ENCODE data around the gene GALNS.
A peak's percentile ranks its signal among the peaks of the same experiment; 100 is the strongest.
"Not testable (repeated sequence)": the region's sequence is repeated elsewhere in the genome, so short reads cannot be mapped to it uniquely, and the experiment has no call there.

Gene GALNS, protein sequence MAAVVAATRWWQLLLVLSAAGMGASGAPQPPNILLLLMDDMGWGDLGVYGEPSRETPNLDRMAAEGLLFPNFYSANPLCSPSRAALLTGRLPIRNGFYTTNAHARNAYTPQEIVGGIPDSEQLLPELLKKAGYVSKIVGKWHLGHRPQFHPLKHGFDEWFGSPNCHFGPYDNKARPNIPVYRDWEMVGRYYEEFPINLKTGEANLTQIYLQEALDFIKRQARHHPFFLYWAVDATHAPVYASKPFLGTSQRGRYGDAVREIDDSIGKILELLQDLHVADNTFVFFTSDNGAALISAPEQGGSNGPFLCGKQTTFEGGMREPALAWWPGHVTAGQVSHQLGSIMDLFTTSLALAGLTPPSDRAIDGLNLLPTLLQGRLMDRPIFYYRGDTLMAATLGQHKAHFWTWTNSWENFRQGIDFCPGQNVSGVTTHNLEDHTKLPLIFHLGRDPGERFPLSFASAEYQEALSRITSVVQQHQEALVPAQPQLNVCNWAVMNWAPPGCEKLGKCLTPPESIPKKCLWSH

GRCh38 chr16:88856828-88857727 is at the start of gene GALNS, which contains the start of gene TRAPPC2L:
Gene GALNS (minus strand): TSS chr16:88856947. CDS start chr16:88856877, 70 bp downstream.
Gene TRAPPC2L (plus strand): TSS chr16:88857127. CDS start chr16:88857151, 24 bp downstream.
- peak; percentile 97 to 99 for DNase-seq (ENCODE audit: low read depth in 2 of 2)

DNA sequence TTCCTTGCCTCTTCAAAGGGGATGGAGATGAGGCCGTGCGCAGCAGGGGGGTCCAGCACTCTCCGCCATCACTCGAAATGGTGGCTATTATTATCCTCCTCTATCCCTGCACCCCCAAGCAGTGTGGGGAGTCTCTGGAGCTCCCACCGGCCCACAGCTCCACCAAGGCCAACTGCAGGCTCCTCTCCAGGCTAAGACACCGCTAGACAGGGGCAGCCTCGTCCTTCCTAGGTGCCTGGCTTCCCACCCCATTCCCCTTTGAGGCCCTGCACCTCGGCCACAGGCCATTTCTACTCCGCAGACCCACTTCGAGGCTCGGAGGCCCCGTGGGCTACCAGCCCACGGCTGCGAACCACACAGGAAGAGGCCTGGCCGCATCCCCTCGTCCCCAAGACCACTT is 49.3 kb upstream of the GALNS start:
- DNase-seq (ENCODE audit: low read depth in 2 of 2), result no peak

GRCh38 chr16:88905563-88905962 is 48.8 kb upstream of the GALNS start:
- DNase-seq (ENCODE audit: low read depth in 2 of 2), result peak in 1 of 2 experiments; percentile 10

DNA sequence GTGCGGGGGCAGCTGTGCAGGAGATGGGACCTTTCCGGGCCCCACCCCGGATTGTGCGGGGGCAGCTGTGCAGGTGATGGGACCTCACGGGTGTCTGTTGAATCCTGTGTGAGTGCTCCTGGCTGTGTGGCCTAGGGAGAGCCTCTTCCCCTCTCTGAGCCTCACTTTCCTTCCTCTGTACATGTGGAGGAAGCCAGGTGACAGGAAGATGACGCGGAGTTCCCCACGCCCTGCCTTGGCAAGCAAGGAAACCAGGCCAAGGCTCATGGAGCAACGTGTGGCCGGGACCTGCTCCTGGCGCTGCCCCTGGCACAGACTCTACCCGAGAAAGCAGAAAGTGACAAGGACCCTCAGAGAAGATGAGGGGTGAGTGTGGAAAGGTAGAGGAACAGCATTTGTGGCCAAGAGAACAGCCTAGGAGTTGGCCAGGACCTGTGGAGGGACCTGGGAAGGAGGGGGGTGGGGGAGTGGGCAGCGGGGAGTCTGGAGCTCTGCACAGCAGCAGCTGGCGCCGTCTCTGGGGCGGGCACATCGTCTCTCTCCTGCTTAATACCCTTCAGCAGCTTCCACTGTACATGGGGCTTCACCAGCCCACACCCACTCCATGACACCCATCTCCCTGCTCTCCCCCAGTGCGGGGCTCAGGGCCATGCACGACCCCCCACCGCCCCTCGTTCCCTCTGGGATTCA is 48.1 kb upstream of the GALNS start:
- no peak for DNase-seq (ENCODE audit: low read depth in 2 of 2)

DNA sequence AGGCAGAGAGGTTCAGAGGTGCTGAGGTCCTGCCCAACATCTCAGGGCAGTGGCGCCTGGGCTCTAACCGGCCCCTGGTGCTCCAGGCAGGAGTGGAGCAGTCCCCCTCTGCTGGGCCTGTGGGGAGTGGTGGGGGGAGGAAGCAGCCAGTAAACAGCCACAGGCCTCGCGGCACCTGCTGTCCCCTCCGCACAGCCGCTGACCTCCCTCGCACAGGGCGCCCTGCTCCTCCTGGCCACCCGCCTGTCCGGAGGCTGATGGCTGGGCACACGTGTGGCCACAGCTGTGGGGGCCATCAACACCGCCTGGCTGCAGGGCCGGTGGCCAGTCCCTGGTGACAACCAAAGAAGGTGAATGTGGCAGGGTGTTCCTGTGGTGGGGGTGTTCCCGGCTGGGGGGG is 46.5 kb upstream of the GALNS start:
- no peak for DNase-seq (ENCODE audit: low read depth in 2 of 2)

- no peak for DNase-seq (ENCODE audit: low read depth in 2 of 2)
These were observed 46.0 kb upstream of the GALNS start for GRCh38 chr16:88902744-88903143.

GRCh38 chr16:88901718-88902337 is 45.1 kb upstream of the GALNS start:
- DNase-seq (ENCODE audit: low read depth in 2 of 2), result no peak

- DNase-seq (ENCODE audit: low read depth in 2 of 2), result no peak
These were observed 43.9 kb upstream of the GALNS start for GRCh38 chr16:88900662-88901052.

GRCh38 chr16:88899901-88900661 is 43.3 kb upstream of the GALNS start:
- no peak for DNase-seq (ENCODE audit: low read depth in 2 of 2)

- no peak for DNase-seq (ENCODE audit: low read depth in 2 of 2)
These were observed 41.1 kb upstream of the GALNS start for GRCh38 chr16:88897696-88898425.

- DNase-seq (ENCODE audit: low read depth in 2 of 2), result no peak
These were observed 39.7 kb upstream of the GALNS start for GRCh38 chr16:88896238-88897070.

DNA sequence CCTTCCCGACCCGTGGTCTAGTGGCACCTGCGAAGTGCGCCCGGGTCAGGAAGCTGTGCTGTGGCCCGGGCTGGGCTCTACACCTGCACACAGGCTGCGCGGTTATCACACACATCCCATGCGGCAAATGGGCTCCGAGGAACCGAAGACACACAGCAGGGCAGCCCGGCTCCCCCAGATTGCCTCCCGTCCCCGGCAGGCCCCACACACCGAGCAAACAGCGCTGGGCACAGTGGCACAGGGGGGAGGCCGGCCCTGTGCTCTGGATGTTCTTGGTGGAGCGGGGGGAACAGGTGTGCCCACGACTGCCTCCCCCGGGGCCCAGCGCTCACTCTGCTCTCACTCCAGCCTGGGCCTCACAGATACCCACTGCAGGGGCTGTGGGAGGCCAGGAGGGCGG is 38.6 kb upstream of the GALNS start:
- DNase-seq (ENCODE audit: low read depth in 2 of 2), result no peak

DNA sequence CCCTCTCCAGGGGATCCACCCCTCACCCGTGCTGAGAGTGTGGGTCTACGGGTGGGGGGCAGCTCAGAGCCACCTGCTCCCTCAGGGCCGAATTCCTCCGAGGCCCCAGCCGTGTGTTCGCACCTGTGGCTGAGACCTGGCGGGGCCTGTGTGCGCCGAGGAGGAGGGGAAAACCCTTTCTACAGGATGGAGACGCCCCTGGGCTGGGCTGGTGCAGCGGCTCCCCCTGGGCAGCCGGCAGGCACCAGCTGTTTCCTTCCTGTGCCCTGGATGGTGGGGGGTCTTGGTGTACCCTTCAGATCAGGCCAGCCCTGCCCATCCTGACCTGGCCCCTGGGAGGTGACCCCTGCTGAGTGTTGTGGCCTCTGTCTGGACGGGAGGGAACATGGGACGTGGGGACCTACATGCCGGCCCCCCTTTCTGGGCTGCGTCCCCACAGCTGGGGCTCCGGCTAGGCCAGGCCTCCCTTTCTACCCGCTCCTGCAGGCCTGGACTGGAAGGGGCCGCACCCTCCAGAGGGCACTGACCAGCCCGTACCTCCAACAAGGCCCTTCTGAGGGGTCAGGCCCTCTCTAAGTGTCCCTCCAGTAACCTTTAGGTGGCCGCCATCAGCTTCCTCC is 38.0 kb upstream of the GALNS start:
- DNase-seq (ENCODE audit: low read depth in 2 of 2), result no peak

DNA sequence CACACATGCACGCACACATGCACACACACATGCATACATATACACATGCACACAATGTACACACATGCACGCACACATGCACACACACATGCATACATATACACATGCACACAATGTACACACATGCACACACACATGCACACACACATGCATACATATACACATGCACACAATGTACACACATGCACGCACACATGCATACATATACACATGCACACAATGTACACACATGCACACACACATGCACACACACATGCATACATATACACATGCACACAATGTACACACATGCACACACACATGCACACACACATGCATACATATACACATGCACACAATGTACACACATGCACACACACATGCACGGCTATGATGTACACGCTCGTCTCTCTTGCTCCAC is 37.5 kb upstream of the GALNS start:
- not testable (repeated sequence) for DNase-seq (ENCODE audit: low read depth in 2 of 2)

DNA sequence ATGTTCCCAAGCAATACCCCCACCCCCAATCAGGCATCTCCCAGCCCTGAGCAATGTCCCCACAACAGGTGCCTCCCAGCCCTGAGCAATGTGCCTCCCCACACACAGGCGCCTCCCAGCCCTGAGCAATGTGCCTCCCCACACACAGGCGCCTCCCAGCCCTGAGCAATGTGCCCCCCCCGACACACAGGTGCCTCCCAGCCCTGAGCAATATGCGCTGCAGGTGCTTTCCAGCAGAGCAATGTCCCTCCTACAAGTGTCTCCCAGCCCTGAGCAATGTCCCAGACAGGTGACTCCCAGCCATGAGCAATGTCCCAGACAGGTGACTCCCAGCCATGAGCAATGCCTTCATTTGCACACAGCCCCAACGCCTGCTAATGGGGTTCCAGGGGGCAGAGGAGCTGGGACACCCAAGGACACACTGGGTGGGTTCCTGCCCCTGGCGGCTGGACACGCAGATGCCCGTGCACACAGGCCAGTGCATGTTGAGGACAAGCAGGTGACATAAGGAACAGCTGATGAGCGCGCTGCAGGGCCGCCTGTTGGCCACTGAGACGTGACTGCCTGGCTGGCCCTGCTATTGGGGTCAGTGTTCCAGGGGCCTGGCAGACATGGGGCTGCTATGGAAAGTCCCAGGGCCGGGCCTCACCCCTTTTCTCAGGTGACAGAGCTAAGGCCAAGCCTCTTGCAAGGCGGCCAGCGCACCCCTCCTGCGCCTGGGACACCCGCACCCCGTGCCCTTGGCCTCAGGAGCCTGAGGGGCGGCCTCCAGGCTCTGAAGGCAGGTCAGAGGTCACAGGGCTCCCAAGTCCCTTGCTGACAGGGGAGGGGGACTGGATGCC is 36.6 kb upstream of the GALNS start:
- DNase-seq (ENCODE audit: low read depth in 2 of 2), result no peak

GRCh38 chr16:88892065-88892464 is 35.3 kb upstream of the GALNS start:
- no peak for DNase-seq (ENCODE audit: low read depth in 2 of 2)

DNA sequence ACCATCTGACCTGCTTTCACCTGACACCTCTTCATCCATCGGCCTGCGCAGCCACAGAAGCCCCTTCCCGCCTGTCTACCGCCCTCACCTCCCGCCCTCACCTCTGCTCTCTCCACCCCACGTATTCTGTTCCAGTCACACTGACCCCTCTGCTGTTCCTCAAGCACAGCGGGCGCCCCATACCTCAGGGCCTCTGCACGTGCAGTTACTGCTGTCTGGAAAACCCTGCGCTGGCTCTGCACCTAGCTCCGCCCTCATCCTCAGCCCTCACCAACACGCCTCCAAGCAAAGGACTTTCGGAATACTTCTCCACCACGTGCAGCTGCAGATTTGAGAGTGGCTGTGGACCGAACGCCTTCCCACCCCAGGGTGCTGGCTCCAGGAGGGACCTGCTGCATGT is 34.3 kb upstream of the GALNS start:
- no peak for DNase-seq (ENCODE audit: low read depth in 2 of 2)

Measured in stimulated activated CD4-positive, alpha-beta T cell treated with anti-CD3 and anti-CD28 coated beads, Interleukin-12 subunit alpha, Interleukin-12 subunit beta, amount 100 ng/mL, for 24 hours (primary cell).